ENCODE data around the gene ZNF385D.

- no peak for TF ChIP-seq CTCF (conservative IDR thresholded peaks at IDR 0.05; ENCODE audit: low read depth, low read length)
- TF ChIP-seq EZH2 (IDR thresholded peaks at IDR 0.05; ENCODE audit: borderline replicate concordance, low read depth, low read length, poor library complexity, severe bottlenecking) = no peak
These were observed 27.7 kb upstream of the ZNF385D start for GRCh38 chr3:21778715-21779114.
